Activated CD4-positive, CD25-positive, alpha-beta regulatory T cell treated with anti-CD3 and anti-CD28 coated beads, Interleukin-2, amount 50 U/mL, for 24 hours (primary cell): ENCODE measurements around the gene BLVRB.
"Not testable (repeated sequence)": the region's sequence is repeated elsewhere in the genome, so short reads cannot be mapped to it uniquely, and the experiment has no call there.

ENCODE experiments used
- ATAC-seq, 2 donors: fragments of 150-1000 bp; cut with Tn5 transposase; one replicate each; pipeline ENCODE4 v1.10.0; 2021; ENCODE audit warnings: mild to moderate bottlenecking in 1 of 2, moderate library complexity in 1 of 2

Gene BLVRB

GRCh38 chr19:40446263-40446784, 19.2 kb downstream of the BLVRB start:
- no peak for ATAC-seq

- ATAC-seq = no peak
Observed at GRCh38 chr19:40445780-40446262, 19.7 kb downstream of the BLVRB start.

GRCh38 chr19:40444825-40445312, 20.7 kb downstream of the BLVRB start:
- ATAC-seq = no peak

GRCh38 chr19:40444000-40444824, 21.3 kb downstream of the BLVRB start, which contains the start of gene SERTAD3:
Gene SERTAD3 (minus strand): TSS chr19:40444335. CDS start chr19:40442080, 2,255 bp downstream.
- ATAC-seq = peak; percentile 71 to 72

- peak; percentile 84 to 86 for ATAC-seq
Observed at GRCh38 chr19:40443131-40443999, 22.2 kb downstream of the BLVRB start.

GRCh38 chr19:40442328-40443130, 23.0 kb downstream of the BLVRB start:
- no peak for ATAC-seq

- ATAC-seq = no peak
Observed at GRCh38 chr19:40441719-40442253, 23.8 kb downstream of the BLVRB start.

- no peak for ATAC-seq
Observed at GRCh38 chr19:40438284-40438683, 27.3 kb downstream of the BLVRB start.

- peak; percentile 83 to 87 for ATAC-seq
Observed at GRCh38 chr19:40433391-40434216, 31.9 kb downstream of the BLVRB start.

GRCh38 chr19:40432760-40433159, 32.8 kb downstream of the BLVRB start:
- ATAC-seq = not testable (repeated sequence)

- ATAC-seq = no peak
Observed at GRCh38 chr19:40431698-40432097, 33.8 kb downstream of the BLVRB start.

- ATAC-seq = not testable (repeated sequence)
Observed at GRCh38 chr19:40430242-40430641, 35.3 kb downstream of the BLVRB start.

GRCh38 chr19:40428197-40428596, 37.3 kb downstream of the BLVRB start:
- not testable (repeated sequence) for ATAC-seq

GRCh38 chr19:40425450-40426287, 39.9 kb downstream of the BLVRB start, which contains the start of gene SERTAD1:
Gene SERTAD1 (minus strand): TSS chr19:40425992. CDS start chr19:40423546, 2,446 bp downstream.
- peak; percentile 94 to 95 for ATAC-seq

GRCh38 chr19:40424637-40425449, 40.7 kb downstream of the BLVRB start:
- no peak for ATAC-seq

- ATAC-seq = no peak
Observed at GRCh38 chr19:40423938-40424337, 41.6 kb downstream of the BLVRB start.

GRCh38 chr19:40422748-40423566, 42.6 kb downstream of the BLVRB start:
- ATAC-seq = no peak
